GM12801 (cell line): ENCODE data around the gene BTBD10.

Experiments
- CTCF ChIP-seq: IDR thresholded peaks from one replicate; pipeline ENCODE4 v1.5.1; 2011; ENCODE audit warnings: control low read depth; ENCODE audit not compliant: insufficient read length; ENCODE audit errors: extremely low read depth

Gene BTBD10

GRCh38 chr11:13440100-13440855 lies 22.7 kb downstream of the BTBD10 start:
- TF ChIP-seq CTCF: no peak

- no peak for TF ChIP-seq CTCF
Measured at GRCh38 chr11:13438291-13438690, 24.7 kb downstream of the BTBD10 start.

- no peak for TF ChIP-seq CTCF
Measured at GRCh38 chr11:13434247-13435205, 28.5 kb downstream of the BTBD10 start.

- no peak for TF ChIP-seq CTCF
Measured at GRCh38 chr11:13433437-13433836, 29.6 kb downstream of the BTBD10 start.

GRCh38 chr11:13429836-13430235 lies 33.2 kb downstream of the BTBD10 start:
- TF ChIP-seq CTCF: no peak

- TF ChIP-seq CTCF: no peak
Measured at GRCh38 chr11:13429288-13429687, 33.7 kb downstream of the BTBD10 start.

GRCh38 chr11:13427440-13427839 lies 35.6 kb downstream of the BTBD10 start:
- no peak for TF ChIP-seq CTCF
